ENCODE results near the gene GIMAP7. TPM values are rescaled to one million over a fixed set of nuclear protein-coding genes. Genes with fewer than 3 reads are reported as not detected.

The GIMAP7 gene
- total RNA-seq, 2 donors from 2014 or later: not detected

- Mint-ChIP-seq H3K27ac (no peak overlapping the region), H3K4me3 (no peak overlapping the region), H3K27me3 (ENCODE audit: insufficient read depth) (peaks cover 4% of the 10 kb centered on the region), H3K36me3 (ENCODE audit: low read depth) (no peaks in the 10 kb centered on the region), H3K9me3 (peaks cover 60% of the 10 kb centered on the region), H3K4me1 (no peaks in the 10 kb centered on the region)
- no peaks in the 10 kb centered on the region for H3K27me3 ChIP-seq (ENCODE audit: control insufficient read depth, insufficient read depth, low read length, poor library complexity, severe bottlenecking)
- no peak overlapping the region for H3K27ac ChIP-seq (ENCODE audit: low read depth, low read length)
- peaks cover 15% of the 10 kb centered on the region for H3K9me3 ChIP-seq (ENCODE audit: control insufficient read depth, low read length)
- TF ChIP-seq, protein P1, sequence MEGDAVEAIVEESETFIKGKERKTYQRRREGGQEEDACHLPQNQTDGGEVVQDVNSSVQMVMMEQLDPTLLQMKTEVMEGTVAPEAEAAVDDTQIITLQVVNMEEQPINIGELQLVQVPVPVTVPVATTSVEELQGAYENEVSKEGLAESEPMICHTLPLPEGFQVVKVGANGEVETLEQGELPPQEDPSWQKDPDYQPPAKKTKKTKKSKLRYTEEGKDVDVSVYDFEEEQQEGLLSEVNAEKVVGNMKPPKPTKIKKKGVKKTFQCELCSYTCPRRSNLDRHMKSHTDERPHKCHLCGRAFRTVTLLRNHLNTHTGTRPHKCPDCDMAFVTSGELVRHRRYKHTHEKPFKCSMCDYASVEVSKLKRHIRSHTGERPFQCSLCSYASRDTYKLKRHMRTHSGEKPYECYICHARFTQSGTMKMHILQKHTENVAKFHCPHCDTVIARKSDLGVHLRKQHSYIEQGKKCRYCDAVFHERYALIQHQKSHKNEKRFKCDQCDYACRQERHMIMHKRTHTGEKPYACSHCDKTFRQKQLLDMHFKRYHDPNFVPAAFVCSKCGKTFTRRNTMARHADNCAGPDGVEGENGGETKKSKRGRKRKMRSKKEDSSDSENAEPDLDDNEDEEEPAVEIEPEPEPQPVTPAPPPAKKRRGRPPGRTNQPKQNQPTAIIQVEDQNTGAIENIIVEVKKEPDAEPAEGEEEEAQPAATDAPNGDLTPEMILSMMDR (conservative IDR thresholded peaks at IDR 0.05): no peak
- H3K9ac ChIP-seq (ENCODE audit: extremely low read depth, low read length, poor library complexity, severe bottlenecking): no peak overlapping the region
- H3K4me1 ChIP-seq (ENCODE audit: control insufficient read depth, insufficient read depth, low read length): no peaks in the 10 kb centered on the region
- no peak overlapping the region for H3K4me3 ChIP-seq (ENCODE audit: low read length)
- H3K36me3 ChIP-seq (ENCODE audit: control insufficient read depth, insufficient read depth, low read length): no peaks in the 10 kb centered on the region
- no peak for DNase-seq
These were observed 38.5 kb downstream of the GIMAP7 start for GRCh38 chr7:150553163-150553562.

- no peaks in the 10 kb centered on the region for H3K36me3 ChIP-seq (ENCODE audit: control insufficient read depth, insufficient read depth, low read length)
- Mint-ChIP-seq H3K4me3 (no peak overlapping the region), H3K27ac (no peak overlapping the region), H3K27me3 (ENCODE audit: insufficient read depth) (peaks cover 7% of the 10 kb centered on the region), H3K9me3 (peaks cover 59% of the 10 kb centered on the region), H3K36me3 (ENCODE audit: low read depth) (no peaks in the 10 kb centered on the region), H3K4me1 (no peaks in the 10 kb centered on the region)
- H3K27me3 ChIP-seq (ENCODE audit: control insufficient read depth, insufficient read depth, low read length, poor library complexity, severe bottlenecking): no peaks in the 10 kb centered on the region
- TF ChIP-seq, protein P1 (conservative IDR thresholded peaks at IDR 0.05): no peak
- H3K4me3 ChIP-seq (ENCODE audit: low read length): no peak overlapping the region
- no peak overlapping the region for H3K9ac ChIP-seq (ENCODE audit: extremely low read depth, low read length, poor library complexity, severe bottlenecking)
- no peak for DNase-seq
- no peaks in the 10 kb centered on the region for H3K4me1 ChIP-seq (ENCODE audit: control insufficient read depth, insufficient read depth, low read length)
- H3K9me3 ChIP-seq (ENCODE audit: control insufficient read depth, low read length): peaks cover 10% of the 10 kb centered on the region
- WGBS, 2 experiments (ENCODE audit: insufficient coverage in 1 of 2, insufficient read length in 1 of 2): 63 to 72% methylated on average over 1 to 4 of the region's 4 CpGs
- no peak overlapping the region for H3K27ac ChIP-seq (ENCODE audit: low read depth, low read length)
These were observed 42.0 kb downstream of the GIMAP7 start for GRCh38 chr7:150556521-150557138.

DNA sequence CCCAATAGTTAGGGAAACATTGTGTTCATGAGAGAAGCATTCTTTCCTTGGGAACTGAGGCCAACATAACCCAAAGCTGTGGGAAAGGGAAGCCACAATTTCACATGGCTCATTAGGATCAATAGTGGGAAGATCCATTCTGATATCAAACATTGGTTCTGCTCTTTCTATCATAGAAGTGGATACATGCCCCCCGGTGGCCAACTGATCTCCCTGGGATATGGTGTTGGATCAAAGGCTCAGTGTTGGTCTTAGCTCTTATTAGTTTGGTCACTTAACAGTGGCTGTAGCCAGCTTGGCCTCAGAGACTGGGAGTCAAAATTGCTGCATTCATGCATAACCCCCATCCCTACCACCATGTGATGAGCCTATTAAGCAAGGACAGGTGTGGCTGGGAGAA is 45.8 kb downstream of the GIMAP7 start:
- Mint-ChIP-seq H3K9me3 (peaks cover 40% of the 10 kb centered on the region), H3K4me1 (no peaks in the 10 kb centered on the region), H3K36me3 (ENCODE audit: low read depth) (no peaks in the 10 kb centered on the region), H3K27me3 (ENCODE audit: insufficient read depth) (peaks cover 5% of the 10 kb centered on the region), H3K4me3 (no peak overlapping the region), H3K27ac (no peak overlapping the region)
- H3K9ac ChIP-seq (ENCODE audit: extremely low read depth, low read length, poor library complexity, severe bottlenecking): no peak overlapping the region
- TF ChIP-seq, protein P1 (conservative IDR thresholded peaks at IDR 0.05): no peak
- H3K27me3 ChIP-seq (ENCODE audit: control insufficient read depth, insufficient read depth, low read length, poor library complexity, severe bottlenecking): no peaks in the 10 kb centered on the region
- no peak overlapping the region for H3K27ac ChIP-seq (ENCODE audit: low read depth, low read length)
- H3K4me1 ChIP-seq (ENCODE audit: control insufficient read depth, insufficient read depth, low read length): no peaks in the 10 kb centered on the region
- no peak overlapping the region for H3K4me3 ChIP-seq (ENCODE audit: low read length)
- H3K36me3 ChIP-seq (ENCODE audit: control insufficient read depth, insufficient read depth, low read length): no peaks in the 10 kb centered on the region
- DNase-seq: no peak
- WGBS, 2 experiments (ENCODE audit: insufficient coverage in 1 of 2, insufficient read length in 1 of 2): 60% methylated on average over 1 of the region's 1 CpG; no CpG with 5 or more reads in 1 of the 2 experiments
- peaks cover 10% of the 10 kb centered on the region for H3K9me3 ChIP-seq (ENCODE audit: control insufficient read depth, low read length)
